ENCODE data around the gene SPINK9. TPM values are rescaled to one million over a fixed set of nuclear protein-coding genes. Genes with fewer than 3 reads are reported as not detected.

SPINK9 gene
- total RNA-seq, 1 experiment from 2014 or later: not detected

- Histone ChIP-seq H3K27me3 (replicated peaks; ENCODE audit: control insufficient read depth, insufficient read depth, low read length) (no peaks in the 10 kb centered on the region), H3K9me3 (no peaks in the 10 kb centered on the region), H3K36me3 (ENCODE audit: control insufficient read depth, insufficient read depth, low read length) (no peaks in the 10 kb centered on the region), H3K4me3 (ENCODE audit: low read depth, low read length) (peak overlapping the region; percentile 74), H3K4me1 (peaks cover 16% of the 10 kb centered on the region)
- no peak for TF ChIP-seq CTCF (IDR thresholded peaks at IDR 0.05; ENCODE audit: insufficient read depth in 1 of 2, low read depth in 1 of 2, low read length in 1 of 2, severe bottlenecking in 1 of 2, unreplicated experiment in 1 of 2)
- Mint-ChIP-seq H3K27me3 (ENCODE audit: insufficient read depth, unreplicated experiment) (no peaks in the 10 kb centered on the region), H3K27ac (ENCODE audit: unreplicated experiment) (peak overlapping the region; percentile 98), H3K4me3 (ENCODE audit: unreplicated experiment) (peak overlapping the region; percentile 92), H3K4me1 (ENCODE audit: low read depth, unreplicated experiment) (peaks cover 15% of the 10 kb centered on the region), H3K9me3 (ENCODE audit: unreplicated experiment) (no peaks in the 10 kb centered on the region), H3K36me3 (ENCODE audit: insufficient read depth, unreplicated experiment) (peaks cover 14% of the 10 kb centered on the region)
- TSS peak; percentile 61 for BruUV-seq (replicated peaks)
- POLR2A ChIA-PET: interaction anchor here (0.6 to 1.2 kb wide), 3 partner anchors 9 to 21 kb away, joined by 3 to 5 read pairs (median 3); no protein-coding TSS in a partner anchor
- intact Hi-C loops (cut with micrococcal nuclease; ENCODE audit: unreplicated experiment): no loop called here
- DNase-seq: peak in 1 of 2 experiments; percentile 36
- CTCF ChIA-PET: interaction anchor here (1.2 to 1.4 kb wide), 2 partner anchors 14 to 347 kb away, joined by 5 read pairs; no protein-coding TSS in a partner anchor
Measured at GRCh38 chr5:148384380-148384737, 49.0 kb downstream of the SPINK9 start.

- intact Hi-C loops (cut with micrococcal nuclease; ENCODE audit: unreplicated experiment): no loop called here
Measured at GRCh38 chr5:148385094-148385493, 49.7 kb downstream of the SPINK9 start.

GRCh38 chr5:148386041-148386440, 50.7 kb downstream of the SPINK9 start:
- POLR2A ChIA-PET: no interaction called here
- intact Hi-C loops (cut with micrococcal nuclease; ENCODE audit: unreplicated experiment): no loop called here
- Histone ChIP-seq H3K27me3 (replicated peaks; ENCODE audit: control insufficient read depth, insufficient read depth, low read length) (no peaks in the 10 kb centered on the region), H3K4me3 (ENCODE audit: low read depth, low read length) (no peak overlapping the region), H3K4me1 (peaks cover 16% of the 10 kb centered on the region), H3K36me3 (ENCODE audit: control insufficient read depth, insufficient read depth, low read length) (no peaks in the 10 kb centered on the region; the same call in 1 of the 2 replicates), H3K9me3 (no peaks in the 10 kb centered on the region)
- Mint-ChIP-seq H3K4me1 (ENCODE audit: low read depth, unreplicated experiment) (peaks cover 17% of the 10 kb centered on the region), H3K9me3 (ENCODE audit: unreplicated experiment) (no peaks in the 10 kb centered on the region), H3K27me3 (ENCODE audit: insufficient read depth, unreplicated experiment) (no peaks in the 10 kb centered on the region), H3K36me3 (ENCODE audit: insufficient read depth, unreplicated experiment) (peaks cover 14% of the 10 kb centered on the region), H3K27ac (ENCODE audit: unreplicated experiment) (peak overlapping the region; percentile 21), H3K4me3 (ENCODE audit: unreplicated experiment) (no peak overlapping the region)
- DNase-seq: no peak
- BruUV-seq (replicated peaks): no TSS peak
- TF ChIP-seq CTCF (IDR thresholded peaks at IDR 0.05; ENCODE audit: insufficient read depth in 1 of 2, low read depth in 1 of 2, low read length in 1 of 2, severe bottlenecking in 1 of 2, unreplicated experiment in 1 of 2): no peak
- CTCF ChIA-PET: no interaction called here

More at GRCh38 chr5:148385094-148385493, 49.7 kb downstream of the SPINK9 start:
- Histone ChIP-seq H3K27me3 (replicated peaks; ENCODE audit: control insufficient read depth, insufficient read depth, low read length) (no peaks in the 10 kb centered on the region), H3K4me1 (peaks cover 16% of the 10 kb centered on the region), H3K4me3 (ENCODE audit: low read depth, low read length) (no peak overlapping the region), H3K9me3 (no peaks in the 10 kb centered on the region), H3K36me3 (ENCODE audit: control insufficient read depth, insufficient read depth, low read length) (no peaks in the 10 kb centered on the region; the same call in 1 of the 2 replicates)
- H3K4me1 Mint-ChIP-seq (ENCODE audit: low read depth, unreplicated experiment): peaks cover 15% of the 10 kb centered on the region
- H3K27ac Mint-ChIP-seq (ENCODE audit: unreplicated experiment): no peak overlapping the region
- POLR2A ChIA-PET: no interaction called here
- no peaks in the 10 kb centered on the region for H3K9me3 Mint-ChIP-seq (ENCODE audit: unreplicated experiment)
- H3K27me3 Mint-ChIP-seq (ENCODE audit: insufficient read depth, unreplicated experiment): no peaks in the 10 kb centered on the region
- TF ChIP-seq CTCF (IDR thresholded peaks at IDR 0.05; ENCODE audit: insufficient read depth in 1 of 2, low read depth in 1 of 2, low read length in 1 of 2, severe bottlenecking in 1 of 2, unreplicated experiment in 1 of 2): no peak
- H3K4me3 Mint-ChIP-seq (ENCODE audit: unreplicated experiment): peak overlapping the region; percentile 92
- no TSS peak for BruUV-seq (replicated peaks)
- DNase-seq: no peak
- CTCF ChIA-PET: no interaction called here
- H3K36me3 Mint-ChIP-seq (ENCODE audit: insufficient read depth, unreplicated experiment): peaks cover 14% of the 10 kb centered on the region
